ENCODE data around the gene MYMX.

MYMX gene

GRCh38 chr6:44265722-44266233 lies 49.1 kb downstream of the MYMX start:
- DNase-seq: no peak

DNA sequence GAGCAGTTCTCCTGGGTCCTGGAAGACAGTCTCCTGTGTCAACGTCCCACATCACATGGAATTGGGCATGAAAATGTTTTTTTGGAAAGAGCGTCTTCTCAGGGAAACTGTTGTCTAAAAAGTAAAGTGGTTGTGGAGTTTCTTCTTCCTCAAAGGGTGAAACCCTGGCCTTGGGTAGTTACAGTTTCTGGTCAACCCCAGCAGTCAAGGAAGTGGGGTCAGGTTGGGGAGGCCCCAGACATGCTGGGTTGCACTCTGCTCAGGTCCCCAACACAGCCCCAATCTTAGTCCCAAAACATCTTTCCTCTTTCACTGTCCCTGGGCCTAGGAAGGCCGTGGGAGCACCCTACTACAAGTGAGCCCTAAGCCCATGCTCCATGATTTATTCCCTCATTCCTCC lies 49.6 kb downstream of the MYMX start:
- DNase-seq: no peak

GRCh38 chr6:44267252-44267651 lies 50.5 kb downstream of the MYMX start:
- no peak for DNase-seq
